KBM-7 (cell line): ENCODE results near the gene ECHDC3.
A peak's percentile ranks its signal among the peaks of the same experiment; 100 is the strongest.

Experiments used
- DNase-seq: peaks from one replicate; pipeline ENCODE4 v3.0.0-alpha.2; 2015
- in situ Hi-C: fragments of 300-500 bp; cut with MboI; formaldehyde crosslinking; loops from 2 replicates; pipeline ENCODE4 v1.14.3; 2020; ENCODE audit warnings: low sequenced_read_pairs, low pct_unique_long_range_greater_than_20kb, mixed read lengths

The ECHDC3 gene

GRCh38 chr10:11742779-11743298, 657 bp downstream of the ECHDC3 start:
- DNase-seq, result no peak
- in situ Hi-C loops, result no loop called here

GRCh38 chr10:11743461-11744338, 1.5 kb downstream of the ECHDC3 start:
- DNase-seq, result no peak
- in situ Hi-C loops, result no loop called here

- in situ Hi-C loops, result no loop called here
- no peak for DNase-seq
Measured at GRCh38 chr10:11745045-11745444, 2.9 kb downstream of the ECHDC3 start.

GRCh38 chr10:11746883-11747539, 4.8 kb downstream of the ECHDC3 start:
- DNase-seq, result peak; percentile 72
- in situ Hi-C loops, result no loop called here

GRCh38 chr10:11748866-11749265, 6.7 kb downstream of the ECHDC3 start:
- in situ Hi-C loops, result no loop called here
- DNase-seq, result no peak

GRCh38 chr10:11750420-11750819, 8.2 kb downstream of the ECHDC3 start:
- in situ Hi-C loops, result no loop called here
- DNase-seq, result no peak

- in situ Hi-C loops, result no loop called here
- DNase-seq, result no peak
Measured at GRCh38 chr10:11754173-11754572, 12.0 kb downstream of the ECHDC3 start.

- no peak for DNase-seq
- in situ Hi-C loops, result no loop called here
Measured at GRCh38 chr10:11754620-11755019, 12.4 kb downstream of the ECHDC3 start.

GRCh38 chr10:11755512-11756263, 13.5 kb downstream of the ECHDC3 start:
- DNase-seq, result no peak
- in situ Hi-C loops, result no loop called here

GRCh38 chr10:11756766-11757315, 14.7 kb downstream of the ECHDC3 start:
- in situ Hi-C loops, result no loop called here
- no peak for DNase-seq

- peak; percentile 14 for DNase-seq
- in situ Hi-C loops, result no loop called here
Measured at GRCh38 chr10:11757454-11757820, 15.3 kb downstream of the ECHDC3 start.

GRCh38 chr10:11757821-11758463, 15.8 kb downstream of the ECHDC3 start:
- DNase-seq, result peak; percentile 87
- in situ Hi-C loops, result no loop called here

- in situ Hi-C loops, result no loop called here
- DNase-seq, result no peak
Measured at GRCh38 chr10:11758527-11759236, 16.5 kb downstream of the ECHDC3 start.

- no peak for DNase-seq
- in situ Hi-C loops, result no loop called here
Measured at GRCh38 chr10:11759347-11759746, 17.2 kb downstream of the ECHDC3 start.

GRCh38 chr10:11760151-11760550, 18.0 kb downstream of the ECHDC3 start:
- no peak for DNase-seq
- in situ Hi-C loops, result no loop called here

GRCh38 chr10:11760861-11761260, 18.7 kb downstream of the ECHDC3 start:
- no peak for DNase-seq
- in situ Hi-C loops, result no loop called here

GRCh38 chr10:11761431-11761830, 19.2 kb downstream of the ECHDC3 start:
- in situ Hi-C loops, result no loop called here
- DNase-seq, result no peak

GRCh38 chr10:11762706-11763500, 20.7 kb downstream of the ECHDC3 start:
- in situ Hi-C loops, result no loop called here
- no peak for DNase-seq
